GM21717 (cell line): ENCODE data around the gene PDZD2.

Experiments used
- ATAC-seq: cut with Tn5 transposase; IDR thresholded peaks from one replicate; pipeline ENCODE4 v1.9.1; 2021; ENCODE audit warnings: mild to moderate bottlenecking, moderate library complexity; ENCODE audit not compliant: unreplicated experiment

PDZD2 gene

GRCh38 chr5:31911291-31912265 is 272.6 kb downstream of the PDZD2 start:
- no peak for ATAC-seq

GRCh38 chr5:31913808-31914207 is 274.9 kb downstream of the PDZD2 start:
- no peak for ATAC-seq

- ATAC-seq: no peak
Measured at GRCh38 chr5:31916327-31916726, 277.4 kb downstream of the PDZD2 start.

GRCh38 chr5:31918739-31919138 is 279.8 kb downstream of the PDZD2 start:
- no peak for ATAC-seq

GRCh38 chr5:31921852-31922305 is 282.9 kb downstream of the PDZD2 start:
- no peak for ATAC-seq

GRCh38 chr5:31924005-31924404 is 285.1 kb downstream of the PDZD2 start:
- no peak for ATAC-seq

- ATAC-seq: no peak
Measured at GRCh38 chr5:31931874-31932273, 292.9 kb downstream of the PDZD2 start.

GRCh38 chr5:31934156-31934555 is 295.2 kb downstream of the PDZD2 start:
- ATAC-seq: no peak

- ATAC-seq: no peak
Measured at GRCh38 chr5:31935496-31936369, 296.8 kb downstream of the PDZD2 start.

GRCh38 chr5:31936683-31937082 is 297.8 kb downstream of the PDZD2 start:
- ATAC-seq: no peak

GRCh38 chr5:31937226-31937625 is 298.3 kb downstream of the PDZD2 start:
- no peak for ATAC-seq

GRCh38 chr5:31937703-31938102 is 298.8 kb downstream of the PDZD2 start:
- ATAC-seq: no peak

- ATAC-seq: no peak
Measured at GRCh38 chr5:31939151-31939550, 300.2 kb downstream of the PDZD2 start.

- ATAC-seq: no peak
Measured at GRCh38 chr5:31941151-31941755, 302.3 kb downstream of the PDZD2 start.

GRCh38 chr5:31942546-31942945 is 303.6 kb downstream of the PDZD2 start:
- ATAC-seq: no peak

- ATAC-seq: no peak
Measured at GRCh38 chr5:31944684-31945445, 305.9 kb downstream of the PDZD2 start.

GRCh38 chr5:31948006-31948405 is 309.1 kb downstream of the PDZD2 start:
- no peak for ATAC-seq

GRCh38 chr5:31952067-31952466 is 313.1 kb downstream of the PDZD2 start:
- no peak for ATAC-seq

GRCh38 chr5:31954091-31954490 is 315.2 kb downstream of the PDZD2 start:
- ATAC-seq: no peak

GRCh38 chr5:31957151-31957550 is 318.2 kb downstream of the PDZD2 start:
- no peak for ATAC-seq
